ENCODE data around the gene TAS2R7. TPM values are rescaled to one million over a fixed set of nuclear protein-coding genes. Genes with fewer than 3 reads are reported as not detected.
A peak's percentile ranks its signal among the peaks of the same experiment; 100 is the strongest.

The TAS2R7 gene
- total and polyA plus RNA-seq, 2 experiments from 2014 or later = not detected

DNA sequence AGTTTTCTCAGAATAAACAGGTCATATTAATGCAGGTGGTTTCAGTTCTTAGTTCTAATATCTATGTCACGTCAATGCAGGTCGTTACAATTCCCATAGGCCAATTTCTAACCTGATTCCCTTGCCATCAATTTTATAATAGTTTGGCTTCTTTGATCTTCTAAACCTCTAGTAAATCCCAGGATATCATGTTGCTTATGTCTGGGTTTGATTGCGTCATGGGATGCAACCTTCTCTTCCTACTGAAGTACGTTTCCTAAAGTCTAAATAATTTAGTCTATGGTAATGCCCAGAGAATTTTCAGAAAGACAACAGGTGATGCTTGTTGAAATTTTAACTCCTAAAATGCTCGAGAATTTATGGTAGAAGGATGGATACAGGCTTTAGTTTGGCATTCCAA is 19.2 kb downstream of the TAS2R7 start (continued):
- TF ChIP-seq, protein P1, sequence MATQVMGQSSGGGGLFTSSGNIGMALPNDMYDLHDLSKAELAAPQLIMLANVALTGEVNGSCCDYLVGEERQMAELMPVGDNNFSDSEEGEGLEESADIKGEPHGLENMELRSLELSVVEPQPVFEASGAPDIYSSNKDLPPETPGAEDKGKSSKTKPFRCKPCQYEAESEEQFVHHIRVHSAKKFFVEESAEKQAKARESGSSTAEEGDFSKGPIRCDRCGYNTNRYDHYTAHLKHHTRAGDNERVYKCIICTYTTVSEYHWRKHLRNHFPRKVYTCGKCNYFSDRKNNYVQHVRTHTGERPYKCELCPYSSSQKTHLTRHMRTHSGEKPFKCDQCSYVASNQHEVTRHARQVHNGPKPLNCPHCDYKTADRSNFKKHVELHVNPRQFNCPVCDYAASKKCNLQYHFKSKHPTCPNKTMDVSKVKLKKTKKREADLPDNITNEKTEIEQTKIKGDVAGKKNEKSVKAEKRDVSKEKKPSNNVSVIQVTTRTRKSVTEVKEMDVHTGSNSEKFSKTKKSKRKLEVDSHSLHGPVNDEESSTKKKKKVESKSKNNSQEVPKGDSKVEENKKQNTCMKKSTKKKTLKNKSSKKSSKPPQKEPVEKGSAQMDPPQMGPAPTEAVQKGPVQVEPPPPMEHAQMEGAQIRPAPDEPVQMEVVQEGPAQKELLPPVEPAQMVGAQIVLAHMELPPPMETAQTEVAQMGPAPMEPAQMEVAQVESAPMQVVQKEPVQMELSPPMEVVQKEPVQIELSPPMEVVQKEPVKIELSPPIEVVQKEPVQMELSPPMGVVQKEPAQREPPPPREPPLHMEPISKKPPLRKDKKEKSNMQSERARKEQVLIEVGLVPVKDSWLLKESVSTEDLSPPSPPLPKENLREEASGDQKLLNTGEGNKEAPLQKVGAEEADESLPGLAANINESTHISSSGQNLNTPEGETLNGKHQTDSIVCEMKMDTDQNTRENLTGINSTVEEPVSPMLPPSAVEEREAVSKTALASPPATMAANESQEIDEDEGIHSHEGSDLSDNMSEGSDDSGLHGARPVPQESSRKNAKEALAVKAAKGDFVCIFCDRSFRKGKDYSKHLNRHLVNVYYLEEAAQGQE (IDR thresholded peaks at IDR 0.05; ENCODE audit: unreplicated experiment) = no peak
- TF ChIP-seq STAT1 (IDR thresholded peaks at IDR 0.05; ENCODE audit: unreplicated experiment) (no peak), POLR2AphosphoS5 (IDR thresholded peaks at IDR 0.05; ENCODE audit: low read depth) (no peak), ZNF331 (CRISPR knock-in tag; IDR thresholded peaks at IDR 0.05; ENCODE audit: low read depth) (no peak)

DNA sequence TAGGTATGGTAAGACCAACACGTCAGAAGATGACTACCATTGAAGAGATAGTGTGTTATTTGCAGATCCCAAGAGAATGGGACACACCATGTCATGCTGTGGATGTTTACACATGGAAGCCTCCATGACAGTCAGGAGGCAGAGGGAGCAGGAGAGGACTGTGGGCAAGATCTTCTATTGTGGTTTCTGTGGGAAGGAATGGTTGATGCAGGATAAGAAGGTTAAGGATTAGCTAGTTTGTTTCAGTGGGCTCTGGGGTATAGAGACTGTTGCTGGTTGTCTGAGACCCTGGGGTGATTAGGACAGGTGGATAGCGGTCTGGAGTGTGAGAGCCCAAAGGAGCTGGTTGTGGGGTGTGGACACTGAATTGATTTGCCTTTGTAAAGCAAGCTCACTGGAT is 23.3 kb downstream of the TAS2R7 start:
- ATAC-seq = no peak
- H3K9me3 Mint-ChIP-seq = no peaks in the 10 kb centered on the region

More for the DNA sequence above, 23.3 kb downstream of the TAS2R7 start:
- Mint-ChIP-seq H3K27me3 (ENCODE audit: insufficient read depth, low read depth, poor library complexity) (no peaks in the 10 kb centered on the region), H3K36me3 (ENCODE audit: low read depth) (no peaks in the 10 kb centered on the region), H3K4me1 (no peaks in the 10 kb centered on the region), H3K27ac (no peak overlapping the region), H3K4me3 (no peak overlapping the region)
- Histone ChIP-seq H3K27me3 (ENCODE audit: insufficient read depth) (no peaks in the 10 kb centered on the region), H3K27ac (ENCODE audit: low read depth) (no peak overlapping the region), H3K4me1 (ENCODE audit: insufficient read depth) (no peaks in the 10 kb centered on the region), H2AFZ (0 out of 2 replicates have a peak overlapping the region, but pooled peaks have one; percentile 54), H3K4me2 (no peak overlapping the region), H4K20me1 (replicated peaks; ENCODE audit: insufficient read depth) (no peaks in the 10 kb centered on the region), H3F3A (replicated peaks; ENCODE audit: low read depth) (no peaks in the 10 kb centered on the region), H3K36me3 (ENCODE audit: insufficient read depth) (no peaks in the 10 kb centered on the region), H3K4me3 (no peak overlapping the region), H3K9me2 (ENCODE audit: insufficient read depth) (no peaks in the 10 kb centered on the region), H3K79me2 (replicated peaks; ENCODE audit: insufficient read depth) (no peaks in the 10 kb centered on the region)
- DNase-seq (ENCODE audit: low spot score) = no peak
- TF ChIP-seq, protein P2, sequence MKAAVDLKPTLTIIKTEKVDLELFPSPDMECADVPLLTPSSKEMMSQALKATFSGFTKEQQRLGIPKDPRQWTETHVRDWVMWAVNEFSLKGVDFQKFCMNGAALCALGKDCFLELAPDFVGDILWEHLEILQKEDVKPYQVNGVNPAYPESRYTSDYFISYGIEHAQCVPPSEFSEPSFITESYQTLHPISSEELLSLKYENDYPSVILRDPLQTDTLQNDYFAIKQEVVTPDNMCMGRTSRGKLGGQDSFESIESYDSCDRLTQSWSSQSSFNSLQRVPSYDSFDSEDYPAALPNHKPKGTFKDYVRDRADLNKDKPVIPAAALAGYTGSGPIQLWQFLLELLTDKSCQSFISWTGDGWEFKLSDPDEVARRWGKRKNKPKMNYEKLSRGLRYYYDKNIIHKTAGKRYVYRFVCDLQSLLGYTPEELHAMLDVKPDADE (IDR thresholded peaks at IDR 0.05) = no peak
- TF ChIP-seq, protein P3, sequence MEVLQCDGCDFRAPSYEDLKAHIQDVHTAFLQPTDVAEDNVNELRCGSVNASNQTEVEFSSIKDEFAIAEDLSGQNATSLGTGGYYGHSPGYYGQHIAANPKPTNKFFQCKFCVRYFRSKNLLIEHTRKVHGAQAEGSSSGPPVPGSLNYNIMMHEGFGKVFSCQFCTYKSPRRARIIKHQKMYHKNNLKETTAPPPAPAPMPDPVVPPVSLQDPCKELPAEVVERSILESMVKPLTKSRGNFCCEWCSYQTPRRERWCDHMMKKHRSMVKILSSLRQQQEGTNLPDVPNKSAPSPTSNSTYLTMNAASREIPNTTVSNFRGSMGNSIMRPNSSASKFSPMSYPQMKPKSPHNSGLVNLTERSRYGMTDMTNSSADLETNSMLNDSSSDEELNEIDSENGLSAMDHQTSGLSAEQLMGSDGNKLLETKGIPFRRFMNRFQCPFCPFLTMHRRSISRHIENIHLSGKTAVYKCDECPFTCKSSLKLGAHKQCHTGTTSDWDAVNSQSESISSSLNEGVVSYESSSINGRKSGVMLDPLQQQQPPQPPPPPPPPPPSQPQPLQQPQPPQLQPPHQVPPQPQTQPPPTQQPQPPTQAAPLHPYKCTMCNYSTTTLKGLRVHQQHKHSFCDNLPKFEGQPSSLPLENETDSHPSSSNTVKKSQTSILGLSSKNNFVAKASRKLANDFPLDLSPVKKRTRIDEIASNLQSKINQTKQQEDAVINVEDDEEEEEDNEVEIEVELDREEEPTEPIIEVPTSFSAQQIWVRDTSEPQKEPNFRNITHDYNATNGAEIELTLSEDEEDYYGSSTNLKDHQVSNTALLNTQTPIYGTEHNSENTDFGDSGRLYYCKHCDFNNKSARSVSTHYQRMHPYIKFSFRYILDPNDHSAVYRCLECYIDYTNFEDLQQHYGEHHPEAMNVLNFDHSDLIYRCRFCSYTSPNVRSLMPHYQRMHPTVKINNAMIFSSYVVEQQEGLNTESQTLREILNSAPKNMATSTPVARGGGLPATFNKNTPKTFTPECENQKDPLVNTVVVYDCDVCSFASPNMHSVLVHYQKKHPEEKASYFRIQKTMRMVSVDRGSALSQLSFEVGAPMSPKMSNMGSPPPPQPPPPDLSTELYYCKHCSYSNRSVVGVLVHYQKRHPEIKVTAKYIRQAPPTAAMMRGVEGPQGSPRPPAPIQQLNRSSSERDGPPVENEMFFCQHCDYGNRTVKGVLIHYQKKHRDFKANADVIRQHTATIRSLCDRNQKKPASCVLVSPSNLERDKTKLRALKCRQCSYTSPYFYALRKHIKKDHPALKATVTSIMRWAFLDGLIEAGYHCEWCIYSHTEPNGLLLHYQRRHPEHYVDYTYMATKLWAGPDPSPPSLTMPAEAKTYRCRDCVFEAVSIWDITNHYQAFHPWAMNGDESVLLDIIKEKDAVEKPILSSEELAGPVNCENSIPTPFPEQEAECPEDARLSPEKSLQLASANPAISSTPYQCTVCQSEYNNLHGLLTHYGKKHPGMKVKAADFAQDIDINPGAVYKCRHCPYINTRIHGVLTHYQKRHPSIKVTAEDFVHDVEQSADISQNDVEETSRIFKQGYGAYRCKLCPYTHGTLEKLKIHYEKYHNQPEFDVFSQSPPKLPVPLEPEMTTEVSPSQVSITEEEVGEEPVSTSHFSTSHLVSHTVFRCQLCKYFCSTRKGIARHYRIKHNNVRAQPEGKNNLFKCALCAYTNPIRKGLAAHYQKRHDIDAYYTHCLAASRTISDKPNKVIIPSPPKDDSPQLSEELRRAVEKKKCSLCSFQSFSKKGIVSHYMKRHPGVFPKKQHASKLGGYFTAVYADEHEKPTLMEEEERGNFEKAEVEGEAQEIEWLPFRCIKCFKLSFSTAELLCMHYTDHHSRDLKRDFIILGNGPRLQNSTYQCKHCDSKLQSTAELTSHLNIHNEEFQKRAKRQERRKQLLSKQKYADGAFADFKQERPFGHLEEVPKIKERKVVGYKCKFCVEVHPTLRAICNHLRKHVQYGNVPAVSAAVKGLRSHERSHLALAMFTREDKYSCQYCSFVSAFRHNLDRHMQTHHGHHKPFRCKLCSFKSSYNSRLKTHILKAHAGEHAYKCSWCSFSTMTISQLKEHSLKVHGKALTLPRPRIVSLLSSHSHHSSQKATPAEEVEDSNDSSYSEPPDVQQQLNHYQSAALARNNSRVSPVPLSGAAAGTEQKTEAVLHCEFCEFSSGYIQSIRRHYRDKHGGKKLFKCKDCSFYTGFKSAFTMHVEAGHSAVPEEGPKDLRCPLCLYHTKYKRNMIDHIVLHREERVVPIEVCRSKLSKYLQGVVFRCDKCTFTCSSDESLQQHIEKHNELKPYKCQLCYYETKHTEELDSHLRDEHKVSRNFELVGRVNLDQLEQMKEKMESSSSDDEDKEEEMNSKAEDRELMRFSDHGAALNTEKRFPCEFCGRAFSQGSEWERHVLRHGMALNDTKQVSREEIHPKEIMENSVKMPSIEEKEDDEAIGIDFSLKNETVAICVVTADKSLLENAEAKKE (CRISPR knock-in tag; IDR thresholded peaks at IDR 0.05) = no peak
- TF ChIP-seq JUNB (IDR thresholded peaks at IDR 0.05; ENCODE audit: unreplicated experiment) (no peak), CREB1 (CRISPR knock-in tag; IDR thresholded peaks at IDR 0.05; ENCODE audit: low read depth) (no peak), ZNF114 (CRISPR knock-in tag; IDR thresholded peaks at IDR 0.05) (no peak), EZH2phosphoT487 (IDR thresholded peaks at IDR 0.05; ENCODE audit: unreplicated experiment) (no peak), NANOG (IDR thresholded peaks at IDR 0.05; ENCODE audit: borderline replicate concordance) (no peak), STAT1 (IDR thresholded peaks at IDR 0.05; ENCODE audit: unreplicated experiment) (no peak), ZNF331 (CRISPR knock-in tag; IDR thresholded peaks at IDR 0.05; ENCODE audit: low read depth) (no peak), POLR2AphosphoS5 (IDR thresholded peaks at IDR 0.05; ENCODE audit: low read depth) (no peak)
- TF ChIP-seq, protein P4, sequence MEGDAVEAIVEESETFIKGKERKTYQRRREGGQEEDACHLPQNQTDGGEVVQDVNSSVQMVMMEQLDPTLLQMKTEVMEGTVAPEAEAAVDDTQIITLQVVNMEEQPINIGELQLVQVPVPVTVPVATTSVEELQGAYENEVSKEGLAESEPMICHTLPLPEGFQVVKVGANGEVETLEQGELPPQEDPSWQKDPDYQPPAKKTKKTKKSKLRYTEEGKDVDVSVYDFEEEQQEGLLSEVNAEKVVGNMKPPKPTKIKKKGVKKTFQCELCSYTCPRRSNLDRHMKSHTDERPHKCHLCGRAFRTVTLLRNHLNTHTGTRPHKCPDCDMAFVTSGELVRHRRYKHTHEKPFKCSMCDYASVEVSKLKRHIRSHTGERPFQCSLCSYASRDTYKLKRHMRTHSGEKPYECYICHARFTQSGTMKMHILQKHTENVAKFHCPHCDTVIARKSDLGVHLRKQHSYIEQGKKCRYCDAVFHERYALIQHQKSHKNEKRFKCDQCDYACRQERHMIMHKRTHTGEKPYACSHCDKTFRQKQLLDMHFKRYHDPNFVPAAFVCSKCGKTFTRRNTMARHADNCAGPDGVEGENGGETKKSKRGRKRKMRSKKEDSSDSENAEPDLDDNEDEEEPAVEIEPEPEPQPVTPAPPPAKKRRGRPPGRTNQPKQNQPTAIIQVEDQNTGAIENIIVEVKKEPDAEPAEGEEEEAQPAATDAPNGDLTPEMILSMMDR (conservative IDR thresholded peaks at IDR 0.05; ENCODE audit: low read depth in 2 of 2) = no peak
